Stomach (tissue), 4 donors: Measurements from ENCODE around the gene PYURF.

Experiments used
- CTCF ChIP-seq, 7 experiments: fragments of 450-650 bp in 4 of 7; fragments of 200-600 bp in 3 of 7; sonication (generic) in 3 of 7; IDR thresholded peaks; one replicate each; pipeline ENCODE4 v1.5.1; 2016 to 2019; ENCODE audit warnings: antibody characterized with exemption in 7 of 7, control low read depth in 2 of 7, mild to moderate bottlenecking in 1 of 7
- EP300 ChIP-seq: sonication (generic); formaldehyde crosslinking; IDR thresholded peaks from one replicate; pipeline ENCODE4 v1.6.1; 2017; ENCODE audit warnings: antibody characterized with exemption

GRCh38 chr4:88533088-88533790, 9.7 kb upstream of the PYURF start:
- TF ChIP-seq EP300: no peak
- no peak for TF ChIP-seq CTCF (IDR thresholded peaks at IDR 0.05)
